Neural crest cell (in vitro differentiated cells): ENCODE data around the gene PLPPR2. TPM values are rescaled to one million over a fixed set of nuclear protein-coding genes. Genes with fewer than 3 reads are reported as not detected.

Source experiments
- DNase-seq: peaks from one replicate; pipeline ENCODE4 v3.0.0; 2021; ENCODE audit warnings: low read depth, mixed read lengths, low spot score
- H3K27ac Mint-ChIP-seq: one replicate; pipeline ENCODE4 v1.8.0; 2021; ENCODE audit warnings: mild to moderate bottlenecking, mixed read lengths; ENCODE audit not compliant: unreplicated experiment
- H3K27me3 Mint-ChIP-seq: 2 replicates; pipeline ENCODE4 v1.8.0; 2021; ENCODE audit warnings: low read depth, mild to moderate bottlenecking, mixed read lengths
- H3K36me3 Mint-ChIP-seq: 2 replicates; pipeline ENCODE4 v1.8.0; 2021; ENCODE audit warnings: low read depth, mild to moderate bottlenecking, mixed read lengths
- H3K4me1 Mint-ChIP-seq: 2 replicates; pipeline ENCODE4 v1.8.0; 2021; ENCODE audit warnings: mixed read lengths
- H3K4me3 Mint-ChIP-seq: one replicate; pipeline ENCODE4 v1.8.0; 2021; ENCODE audit warnings: mild to moderate bottlenecking, mixed read lengths
- H3K9me3 Mint-ChIP-seq: 2 replicates; pipeline ENCODE4 v1.8.0; 2021; ENCODE audit warnings: mixed read lengths
- total RNA-seq: library from RNA; stranded (reverse); gene quantifications from 2 replicates; pipeline ENCODE4 v1.2.1, GENCODE V29; 2021
- TF ChIP-seq, protein P1 (sequence below): fragments of 200-600 bp; sonication (generic); conservative IDR thresholded peaks from 2 replicates; pipeline ENCODE4 v1.5.0; 2021; ENCODE audit warnings: antibody characterized with exemption, mild to moderate bottlenecking

PLPPR2 gene
- total RNA-seq, 1 donor from 2014 or later = 10.3 TPM

GRCh38 chr19:11356676-11357550 lies 1.7 kb downstream of the PLPPR2 start:
- TF ChIP-seq, protein P1, sequence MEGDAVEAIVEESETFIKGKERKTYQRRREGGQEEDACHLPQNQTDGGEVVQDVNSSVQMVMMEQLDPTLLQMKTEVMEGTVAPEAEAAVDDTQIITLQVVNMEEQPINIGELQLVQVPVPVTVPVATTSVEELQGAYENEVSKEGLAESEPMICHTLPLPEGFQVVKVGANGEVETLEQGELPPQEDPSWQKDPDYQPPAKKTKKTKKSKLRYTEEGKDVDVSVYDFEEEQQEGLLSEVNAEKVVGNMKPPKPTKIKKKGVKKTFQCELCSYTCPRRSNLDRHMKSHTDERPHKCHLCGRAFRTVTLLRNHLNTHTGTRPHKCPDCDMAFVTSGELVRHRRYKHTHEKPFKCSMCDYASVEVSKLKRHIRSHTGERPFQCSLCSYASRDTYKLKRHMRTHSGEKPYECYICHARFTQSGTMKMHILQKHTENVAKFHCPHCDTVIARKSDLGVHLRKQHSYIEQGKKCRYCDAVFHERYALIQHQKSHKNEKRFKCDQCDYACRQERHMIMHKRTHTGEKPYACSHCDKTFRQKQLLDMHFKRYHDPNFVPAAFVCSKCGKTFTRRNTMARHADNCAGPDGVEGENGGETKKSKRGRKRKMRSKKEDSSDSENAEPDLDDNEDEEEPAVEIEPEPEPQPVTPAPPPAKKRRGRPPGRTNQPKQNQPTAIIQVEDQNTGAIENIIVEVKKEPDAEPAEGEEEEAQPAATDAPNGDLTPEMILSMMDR = no peak

DNA sequence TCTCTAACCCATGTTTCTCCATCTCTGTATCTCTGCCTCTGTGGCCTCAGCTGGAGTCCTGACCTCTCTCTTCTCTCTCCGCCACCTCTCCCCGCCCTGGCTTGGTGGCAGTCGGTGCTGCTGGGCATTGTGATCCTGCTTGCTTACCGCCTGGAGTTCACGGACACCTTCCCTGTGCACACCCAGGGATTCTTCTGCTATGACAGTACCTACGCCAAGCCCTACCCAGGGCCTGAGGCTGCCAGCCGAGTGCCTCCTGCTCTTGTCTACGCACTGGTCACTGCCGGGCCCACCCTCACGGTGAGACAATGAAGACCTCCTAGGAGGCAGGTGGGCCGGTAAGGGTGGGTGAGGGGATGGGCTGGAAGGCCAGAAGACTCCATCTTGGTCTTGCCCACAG lies 4.2 kb downstream of the PLPPR2 start:
- Mint-ChIP-seq H3K27me3 (peaks cover 40% of the 10 kb centered on the region), H3K36me3 (no peaks in the 10 kb centered on the region), H3K4me3 (no peak overlapping the region)

More at GRCh38 chr19:11356676-11357550, 1.7 kb downstream of the PLPPR2 start:
- DNase-seq = no peak
- Mint-ChIP-seq H3K27me3 (peaks cover 38% of the 10 kb centered on the region), H3K9me3 (no peaks in the 10 kb centered on the region), H3K4me1 (peaks cover 19% of the 10 kb centered on the region), H3K4me3 (peak overlapping the region; percentile 83), H3K36me3 (no peaks in the 10 kb centered on the region), H3K27ac (no peak overlapping the region)

GRCh38 chr19:11361037-11361770 lies 6.0 kb downstream of the PLPPR2 start:
- no peak overlapping the region for H3K27ac Mint-ChIP-seq
- H3K27me3 Mint-ChIP-seq = peaks cover 34% of the 10 kb centered on the region
- TF ChIP-seq, protein P1 = peak; percentile 32
- no peaks in the 10 kb centered on the region for H3K9me3 Mint-ChIP-seq
- peak overlapping the region; percentile 84 for H3K4me3 Mint-ChIP-seq
- no peaks in the 10 kb centered on the region for H3K36me3 Mint-ChIP-seq
- peaks cover 11% of the 10 kb centered on the region for H3K4me1 Mint-ChIP-seq
- DNase-seq = peak; percentile 85

More for the DNA sequence above, 4.2 kb downstream of the PLPPR2 start:
- TF ChIP-seq, protein P1 = no peak
- no peaks in the 10 kb centered on the region for H3K9me3 Mint-ChIP-seq
- peaks cover 19% of the 10 kb centered on the region for H3K4me1 Mint-ChIP-seq
- H3K27ac Mint-ChIP-seq = no peak overlapping the region
- DNase-seq = no peak

GRCh38 chr19:11361771-11362731 lies 6.8 kb downstream of the PLPPR2 start:
- H3K4me3 Mint-ChIP-seq = peak overlapping the region; percentile 84
- TF ChIP-seq, protein P1 = no peak
- H3K4me1 Mint-ChIP-seq = peaks cover 8% of the 10 kb centered on the region
- no peaks in the 10 kb centered on the region for H3K36me3 Mint-ChIP-seq
- no peaks in the 10 kb centered on the region for H3K9me3 Mint-ChIP-seq
- H3K27me3 Mint-ChIP-seq = peaks cover 31% of the 10 kb centered on the region
- no peak for DNase-seq
- H3K27ac Mint-ChIP-seq = no peak overlapping the region

DNA sequence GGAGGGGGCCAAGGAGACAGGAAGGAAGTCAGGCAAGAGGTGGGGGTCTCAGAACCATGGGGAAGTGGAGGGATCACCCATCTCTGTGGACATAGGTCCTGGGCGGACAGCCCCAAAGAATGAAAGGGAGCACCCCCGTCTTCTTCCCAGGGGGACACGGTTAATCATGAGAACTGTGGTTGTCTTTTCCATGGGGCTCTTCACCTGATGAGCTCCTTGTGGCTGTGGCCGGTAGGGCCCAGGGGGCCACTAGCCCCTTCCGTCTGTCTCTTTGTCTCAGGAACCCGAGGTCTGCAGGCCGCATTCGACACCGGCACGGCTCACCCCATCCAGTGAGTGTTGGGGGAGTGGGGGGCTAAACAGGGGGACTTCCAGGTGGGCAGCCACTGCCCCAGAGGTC lies 8.6 kb downstream of the PLPPR2 start:
- no peak overlapping the region for H3K4me3 Mint-ChIP-seq
- TF ChIP-seq, protein P1 = no peak
- H3K27me3 Mint-ChIP-seq = peaks cover 24% of the 10 kb centered on the region
- no peak for DNase-seq
- no peaks in the 10 kb centered on the region for H3K9me3 Mint-ChIP-seq
- H3K4me1 Mint-ChIP-seq = peaks cover 8% of the 10 kb centered on the region
- H3K27ac Mint-ChIP-seq = no peak overlapping the region
- no peaks in the 10 kb centered on the region for H3K36me3 Mint-ChIP-seq
